Activated CD4-positive, alpha-beta T cell treated with anti-CD3 and anti-CD28 coated beads, Interleukin-2, amount 10 ng/mL, durations not matched to agents 24 days and 14 days (primary cell): ENCODE data around the gene UFC1. TPM values are rescaled to one million over a fixed set of nuclear protein-coding genes. Genes with fewer than 3 reads are reported as not detected.

ENCODE experiments used
- DNase-seq: peaks from one replicate; pipeline ENCODE4 v3.0.0; 2022
- H3K27ac Mint-ChIP-seq: one replicate; pipeline ENCODE4 v1.8.0; 2022; ENCODE audit warnings: mild to moderate bottlenecking, mixed read lengths
- H3K27me3 Mint-ChIP-seq: one replicate; pipeline ENCODE4 v1.8.0; 2022; ENCODE audit warnings: mixed read lengths
- H3K36me3 Mint-ChIP-seq: one replicate; pipeline ENCODE4 v1.8.0; 2022; ENCODE audit warnings: low read depth, mild to moderate bottlenecking, mixed read lengths
- H3K4me1 Mint-ChIP-seq: one replicate; pipeline ENCODE4 v1.8.0; 2021; ENCODE audit warnings: mixed read lengths
- H3K4me3 Mint-ChIP-seq: one replicate; pipeline ENCODE4 v1.8.0; 2022; ENCODE audit warnings: mild to moderate bottlenecking, moderate library complexity, mixed read lengths
- H3K9me3 Mint-ChIP-seq: one replicate; pipeline ENCODE4 v1.8.0; 2021; ENCODE audit warnings: mixed read lengths
- intact Hi-C: fragments of 100-400 bp; cut with micrococcal nuclease; formaldehyde crosslinking; loops from one replicate; pipeline ENCODE4 v1.15.1; 2023
- total RNA-seq: library from RNA; stranded (reverse); gene quantifications from 2 replicates; pipeline ENCODE4 v1.2.3, GENCODE V29; 2022

Gene UFC1
- total RNA-seq, 1 donor from 2014 or later: 86.6 TPM

DNA sequence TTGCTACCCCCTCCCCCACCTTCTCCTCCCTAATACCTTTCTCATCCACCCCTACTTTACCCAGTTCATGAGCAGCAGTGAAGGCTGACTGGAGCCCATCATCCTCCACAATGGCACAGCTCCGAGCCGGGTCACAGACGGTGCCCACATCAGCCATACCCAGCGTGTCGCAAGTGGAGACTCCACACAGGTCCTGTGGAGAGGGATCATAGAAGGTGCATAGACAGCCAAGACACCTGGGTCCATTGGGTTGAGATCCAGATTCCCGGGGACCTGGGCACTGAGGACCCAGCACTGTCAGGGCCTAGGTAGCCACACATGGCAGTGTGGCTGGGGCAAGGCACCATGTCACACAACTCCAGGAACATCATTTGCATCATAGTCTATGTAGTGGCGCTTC, 42.3 kb downstream of the UFC1 start:
- H3K4me3 Mint-ChIP-seq: peak overlapping the region; percentile 32
- H3K36me3 Mint-ChIP-seq: no peaks in the 10 kb centered on the region
- H3K27me3 Mint-ChIP-seq: no peaks in the 10 kb centered on the region
- no peak for DNase-seq
- intact Hi-C loops: no loop called here
- H3K9me3 Mint-ChIP-seq: no peaks in the 10 kb centered on the region
- H3K4me1 Mint-ChIP-seq: peaks cover 44% of the 10 kb centered on the region
- no peak overlapping the region for H3K27ac Mint-ChIP-seq

DNA sequence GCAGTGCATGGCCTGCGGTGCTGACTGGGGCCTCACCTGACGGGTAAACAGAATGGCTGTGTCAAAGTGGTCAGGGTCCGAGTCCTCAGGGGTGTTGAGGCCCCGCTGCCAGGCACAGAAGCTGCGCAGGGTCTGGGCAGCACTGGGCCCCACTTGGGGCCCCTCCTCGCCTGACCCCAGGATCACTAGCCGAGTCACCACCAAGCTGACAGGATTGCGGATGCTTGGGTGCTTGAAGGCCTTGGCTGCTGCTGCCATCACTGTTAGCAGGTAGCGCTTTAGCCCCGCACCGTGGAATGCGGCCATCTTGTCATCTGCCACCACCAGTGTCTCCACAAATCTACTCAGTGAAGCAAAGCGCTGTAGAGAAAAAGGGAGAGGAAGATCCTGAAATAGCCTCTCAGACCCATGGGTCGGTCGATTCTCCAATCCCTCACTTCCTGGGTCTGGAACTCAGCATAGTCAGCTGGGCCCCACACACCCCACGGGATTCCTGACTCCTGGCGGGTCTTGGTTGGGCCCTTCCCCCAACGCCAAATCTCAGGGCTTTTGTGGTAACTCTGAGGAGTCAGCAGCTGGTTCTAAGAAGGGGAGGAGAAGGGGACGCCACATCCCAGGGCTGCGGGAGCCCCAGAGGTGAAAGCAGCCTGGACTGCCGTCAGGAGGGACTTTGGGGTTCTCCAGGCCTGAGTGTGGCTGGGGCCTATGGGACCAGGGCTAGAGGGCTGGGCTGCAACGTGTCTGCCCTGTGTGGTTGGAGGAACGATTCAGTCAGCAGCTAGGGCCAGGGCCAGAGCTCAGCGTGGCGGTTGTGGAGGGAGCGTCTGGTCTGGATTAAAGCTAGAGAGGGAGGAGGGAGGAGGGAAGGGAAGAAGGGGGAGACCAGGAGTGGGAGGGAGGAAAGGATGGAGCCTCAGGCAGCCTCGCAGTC, 43.0 kb downstream of the UFC1 start:
- no peak overlapping the region for H3K27ac Mint-ChIP-seq
- H3K4me3 Mint-ChIP-seq: no peak overlapping the region

DNA sequence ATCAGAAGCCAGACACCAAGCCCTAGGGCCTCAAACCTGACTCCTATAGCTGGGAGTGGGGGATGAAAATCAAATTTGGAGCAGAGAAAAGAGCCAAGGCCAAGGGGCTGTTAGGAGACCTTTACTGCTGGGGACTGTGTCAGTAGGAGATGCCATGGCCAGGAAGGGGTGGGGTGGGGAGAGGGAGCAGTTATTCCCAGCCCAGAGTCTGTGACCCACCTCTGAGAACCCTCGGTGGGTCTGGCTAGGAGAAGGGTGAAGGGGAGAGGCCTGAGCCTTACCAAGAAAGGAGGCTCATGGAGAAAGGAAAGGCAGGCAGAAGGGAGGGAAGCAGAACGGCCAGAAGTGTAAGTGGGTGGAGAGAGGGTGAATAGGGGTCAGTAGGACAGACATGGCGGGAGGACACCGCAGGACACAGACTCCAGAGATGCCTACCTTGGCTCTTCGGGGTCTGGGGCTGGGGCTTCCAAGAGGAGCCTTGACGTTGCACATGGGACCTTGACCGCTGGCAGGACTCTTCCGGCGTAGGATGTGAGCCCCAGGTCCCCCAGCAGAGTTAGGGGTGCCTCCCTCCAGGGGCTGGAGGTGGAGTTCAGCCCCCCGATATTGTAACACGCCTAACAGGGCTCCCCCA, 43.9 kb downstream of the UFC1 start:
- peaks cover 1% of the 10 kb centered on the region for H3K36me3 Mint-ChIP-seq
- peaks cover 51% of the 10 kb centered on the region for H3K4me1 Mint-ChIP-seq
- DNase-seq: no peak
- no peak overlapping the region for H3K4me3 Mint-ChIP-seq
- no peak overlapping the region for H3K27ac Mint-ChIP-seq
- H3K9me3 Mint-ChIP-seq: no peaks in the 10 kb centered on the region
- intact Hi-C loops: no loop called here
- no peaks in the 10 kb centered on the region for H3K27me3 Mint-ChIP-seq

More for the DNA sequence above, 43.0 kb downstream of the UFC1 start:
- H3K9me3 Mint-ChIP-seq: no peaks in the 10 kb centered on the region
- no peaks in the 10 kb centered on the region for H3K27me3 Mint-ChIP-seq
- no peak for DNase-seq
- H3K4me1 Mint-ChIP-seq: peaks cover 50% of the 10 kb centered on the region
- no peaks in the 10 kb centered on the region for H3K36me3 Mint-ChIP-seq
- intact Hi-C loops: no loop called here

DNA sequence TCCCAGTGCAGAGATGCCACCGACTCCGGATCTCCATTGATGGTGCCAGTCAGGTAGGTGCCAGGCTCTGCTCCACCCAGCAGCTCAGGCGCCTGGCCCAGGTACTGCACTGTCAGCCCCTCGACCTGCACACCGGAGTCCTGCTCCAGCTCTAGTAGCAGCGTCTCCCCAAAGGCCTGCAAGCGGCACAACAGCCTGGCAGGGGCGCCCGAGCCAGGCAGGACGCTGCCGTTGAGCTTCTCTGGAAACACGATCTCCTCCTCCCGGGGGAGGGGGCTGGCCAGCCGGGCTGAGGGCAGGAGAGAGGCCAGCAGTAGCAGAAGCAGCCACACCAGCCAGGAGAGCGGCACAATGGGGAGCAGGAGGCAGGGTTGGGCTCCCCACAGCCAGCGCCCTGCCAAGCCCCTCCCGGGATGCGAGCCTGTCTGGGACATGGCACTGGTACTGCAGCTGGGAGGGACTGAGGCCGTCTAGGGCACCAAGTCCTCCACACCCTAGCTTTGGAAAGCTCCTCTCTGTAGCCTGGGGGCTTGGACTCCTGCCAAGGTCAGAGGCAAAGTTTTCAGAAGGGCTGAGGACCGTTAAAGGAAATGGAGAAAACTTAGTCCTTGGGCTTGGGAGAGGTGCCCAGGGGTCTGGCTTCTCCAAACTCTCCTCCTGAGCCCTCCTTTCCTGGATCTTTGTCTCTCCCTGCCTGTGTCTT, 44.6 kb downstream of the UFC1 start:
- Mint-ChIP-seq H3K36me3 (peaks cover 4% of the 10 kb centered on the region), H3K27me3 (no peaks in the 10 kb centered on the region), H3K4me1 (peaks cover 51% of the 10 kb centered on the region), H3K9me3 (no peaks in the 10 kb centered on the region), H3K27ac (no peak overlapping the region), H3K4me3 (no peak overlapping the region)
- intact Hi-C loops: no loop called here
- DNase-seq: no peak

DNA sequence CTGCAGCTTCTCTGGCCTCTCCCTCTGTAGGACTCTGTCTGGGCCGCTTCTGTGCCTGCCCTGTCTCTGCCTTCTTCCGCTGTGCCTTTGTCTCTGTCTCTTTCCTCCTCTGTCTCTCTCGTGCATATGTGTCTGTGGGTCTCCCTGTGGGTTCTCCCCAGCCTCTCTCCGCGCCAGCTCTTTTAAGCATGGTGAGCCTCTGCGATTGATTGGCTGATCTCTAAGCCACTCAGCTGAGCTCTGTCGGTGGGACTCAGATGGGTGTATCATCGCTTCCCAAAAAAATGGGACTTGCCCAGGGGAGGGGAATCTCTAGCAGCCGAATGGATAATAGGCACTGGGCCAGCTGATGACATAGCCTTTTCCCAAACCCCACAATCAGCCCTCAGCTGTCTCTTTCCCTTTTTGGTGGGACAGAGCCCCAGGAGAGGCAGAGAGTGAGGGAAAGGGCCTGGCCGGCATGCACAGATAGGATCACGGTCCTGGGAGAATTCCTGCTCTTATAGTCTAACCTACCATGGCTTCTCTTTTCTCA, 45.2 kb downstream of the UFC1 start, which contains the start of gene ADAMTS4:
ADAMTS4 (minus strand) TSS at position 158 of the 535 bp plus-strand sequence. CDS start 427 bp downstream, outside the sequence.
- Mint-ChIP-seq H3K9me3 (no peaks in the 10 kb centered on the region), H3K27ac (peak within 1 kb of the TSS; percentile 96), H3K4me1 (peaks cover 51% of the 10 kb centered on the region), H3K4me3 (no peak within 1 kb of the TSS), H3K36me3 (peaks cover 9% of the 10 kb centered on the region), H3K27me3 (no peaks in the 10 kb centered on the region)
- DNase-seq: no peak
- intact Hi-C loops: no loop called here

DNA sequence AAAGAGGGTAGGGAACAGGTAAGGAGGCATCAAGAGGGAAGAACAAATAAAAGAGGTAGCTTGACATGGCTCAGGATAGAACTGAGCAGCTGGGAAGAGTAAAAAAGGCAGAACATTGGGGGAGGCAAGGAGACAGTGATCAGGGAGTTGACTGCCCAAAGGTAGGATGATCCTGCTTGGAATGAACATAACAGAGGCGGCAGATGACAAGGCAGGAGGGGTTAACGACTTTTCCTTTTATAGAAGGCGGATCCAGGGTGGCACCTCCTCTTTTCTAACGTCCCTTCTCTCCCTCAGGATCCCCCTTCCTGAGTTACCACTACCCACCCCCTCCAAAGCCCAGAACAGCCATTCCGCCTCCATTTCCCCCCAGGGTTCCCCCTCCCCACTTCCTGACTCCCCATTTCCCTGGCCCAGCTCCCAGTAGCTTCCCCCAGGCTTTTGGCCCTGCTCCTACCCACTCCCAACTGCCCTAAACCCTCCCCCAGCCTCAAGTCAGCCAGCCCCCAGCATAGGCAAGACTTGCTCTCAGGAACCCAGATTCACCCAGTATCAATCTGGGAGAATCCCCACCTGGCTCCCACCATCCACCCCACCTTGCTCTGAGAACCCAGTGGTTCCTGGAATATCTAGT, 45.8 kb downstream of the UFC1 start:
- no peak for DNase-seq
- intact Hi-C loops: no loop called here
- Mint-ChIP-seq H3K4me1 (peaks cover 56% of the 10 kb centered on the region), H3K27ac (peak overlapping the region; percentile 96), H3K36me3 (peaks cover 15% of the 10 kb centered on the region), H3K9me3 (no peaks in the 10 kb centered on the region), H3K27me3 (no peaks in the 10 kb centered on the region), H3K4me3 (peak overlapping the region; percentile 94)

DNA sequence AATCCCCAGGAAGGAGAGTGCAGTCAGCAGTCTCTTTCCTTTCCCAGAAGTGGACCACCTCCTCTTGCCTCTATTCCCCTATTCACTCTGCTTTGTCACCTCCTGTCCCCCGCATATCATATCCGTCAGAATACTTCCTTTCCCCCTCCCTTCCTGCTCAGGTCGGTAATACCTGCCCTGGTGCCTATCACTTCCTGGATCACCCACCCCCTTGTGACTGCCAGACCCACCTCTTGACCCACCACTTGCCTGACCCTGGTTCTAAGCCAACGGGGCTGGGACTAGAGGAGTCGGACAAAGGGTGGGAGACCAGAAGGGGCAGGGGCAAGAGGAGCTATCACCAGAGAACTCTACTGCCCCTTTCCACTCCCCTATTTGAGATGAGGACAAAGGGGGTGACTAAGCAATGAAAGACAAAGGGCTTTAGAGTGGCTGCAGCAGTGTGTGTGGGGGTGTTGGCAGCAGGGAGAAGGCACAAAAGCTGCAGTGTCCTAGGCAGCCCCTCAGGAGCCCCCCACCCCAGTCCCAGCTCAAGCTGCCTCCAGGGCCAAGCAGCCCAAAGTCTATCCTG, 46.7 kb downstream of the UFC1 start:
- Mint-ChIP-seq H3K27me3 (no peaks in the 10 kb centered on the region), H3K4me1 (peaks cover 54% of the 10 kb centered on the region), H3K4me3 (peak overlapping the region; percentile 94), H3K36me3 (peaks cover 19% of the 10 kb centered on the region), H3K27ac (peak overlapping the region; percentile 96), H3K9me3 (no peaks in the 10 kb centered on the region)
- intact Hi-C loops: no loop called here
- DNase-seq: peak; percentile 72

DNA sequence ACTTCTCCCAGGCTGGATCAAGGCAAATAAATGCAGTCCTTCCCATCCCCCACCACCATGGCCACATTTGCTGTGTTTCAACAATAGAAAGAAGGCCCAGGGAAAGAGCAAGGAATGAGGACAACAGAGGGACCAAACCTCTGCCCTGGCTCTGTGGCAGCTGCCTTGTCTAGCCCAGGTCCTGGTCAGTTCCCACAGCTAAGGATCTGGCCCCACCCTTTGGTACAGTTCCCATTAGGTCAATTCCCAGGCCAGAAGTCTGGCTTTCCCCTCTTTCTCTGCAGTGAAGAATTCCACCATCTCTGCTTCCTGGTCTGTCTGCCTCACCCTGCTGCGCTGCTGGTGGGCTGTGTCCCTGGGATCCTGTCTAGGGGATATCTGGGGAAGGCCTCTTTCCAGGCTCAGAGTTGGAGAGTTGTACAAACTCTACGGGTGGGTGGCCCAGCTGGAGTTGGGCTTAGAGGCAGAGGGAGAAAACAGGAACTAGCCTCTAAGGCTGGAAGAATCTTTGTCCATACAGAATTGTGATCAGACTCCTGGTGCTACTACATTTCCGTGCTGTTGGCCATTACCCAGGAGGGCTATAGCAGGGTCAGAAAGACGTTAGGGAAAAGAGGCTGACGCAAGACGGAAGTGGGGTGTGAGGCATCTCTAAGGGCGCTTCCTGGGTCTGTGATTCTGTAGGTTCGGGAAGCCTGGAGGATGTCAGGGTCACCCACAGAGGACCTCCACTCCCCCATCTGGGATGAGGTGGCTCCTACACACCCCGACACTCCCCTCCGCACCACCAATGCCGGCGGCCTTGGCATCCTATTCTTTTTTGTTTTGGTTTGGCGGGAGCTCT, 47.4 kb downstream of the UFC1 start:
- Mint-ChIP-seq H3K27me3 (no peaks in the 10 kb centered on the region), H3K36me3 (peaks cover 22% of the 10 kb centered on the region), H3K4me3 (peak overlapping the region; percentile 94), H3K9me3 (no peaks in the 10 kb centered on the region), H3K4me1 (peaks cover 55% of the 10 kb centered on the region), H3K27ac (peak overlapping the region; percentile 96)
- intact Hi-C loops: no loop called here
- no peak for DNase-seq

DNA sequence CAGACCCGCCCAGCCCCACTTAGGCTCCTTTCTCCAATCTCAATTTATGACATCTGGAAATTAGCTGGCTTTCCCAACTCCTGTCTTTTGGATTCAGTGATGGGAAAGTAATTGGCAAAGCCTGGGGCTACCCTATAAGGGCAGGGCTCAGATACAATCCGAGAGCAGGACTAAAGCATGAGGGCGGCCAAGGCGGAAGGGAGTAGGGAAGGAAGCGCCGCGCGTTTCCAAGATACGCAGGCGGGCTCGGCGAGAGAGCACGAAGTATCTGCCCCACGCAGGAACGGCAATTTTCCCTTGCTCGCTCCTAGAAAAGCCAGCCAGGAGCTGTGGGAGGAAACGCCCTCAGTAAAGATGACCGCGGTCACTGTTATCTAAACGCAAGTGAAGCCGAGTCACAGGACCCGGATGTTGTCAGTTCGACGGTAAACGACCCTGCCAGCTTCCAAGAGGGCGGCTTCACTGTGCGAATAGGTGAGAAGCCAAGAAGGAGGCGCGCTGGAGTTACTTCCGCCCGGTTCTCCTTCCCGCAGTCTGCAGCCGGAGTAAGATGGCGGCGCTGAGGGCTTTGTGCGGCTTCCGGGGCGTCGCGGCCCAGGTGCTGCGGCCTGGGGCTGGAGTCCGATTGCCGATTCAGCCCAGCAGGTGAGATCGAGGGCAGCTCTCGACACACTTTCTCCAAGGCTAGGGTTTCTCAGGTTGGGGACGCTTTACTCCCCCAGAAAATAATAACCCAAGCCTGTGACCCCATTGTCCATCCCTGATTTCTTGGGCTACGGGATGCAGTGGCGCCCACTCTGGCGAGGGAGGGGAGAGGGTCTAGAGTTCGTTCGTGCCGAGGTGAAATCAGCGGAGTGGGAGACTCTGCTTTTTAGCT, 48.3 kb downstream of the UFC1 start, which contains the start of gene NDUFS2:
NDUFS2 (plus strand) TSS at position 532 of the 877 bp plus-strand sequence; CDS start at position 551, 19 bp downstream.
- peaks cover 61% of the 10 kb centered on the region for H3K4me1 Mint-ChIP-seq

DNA sequence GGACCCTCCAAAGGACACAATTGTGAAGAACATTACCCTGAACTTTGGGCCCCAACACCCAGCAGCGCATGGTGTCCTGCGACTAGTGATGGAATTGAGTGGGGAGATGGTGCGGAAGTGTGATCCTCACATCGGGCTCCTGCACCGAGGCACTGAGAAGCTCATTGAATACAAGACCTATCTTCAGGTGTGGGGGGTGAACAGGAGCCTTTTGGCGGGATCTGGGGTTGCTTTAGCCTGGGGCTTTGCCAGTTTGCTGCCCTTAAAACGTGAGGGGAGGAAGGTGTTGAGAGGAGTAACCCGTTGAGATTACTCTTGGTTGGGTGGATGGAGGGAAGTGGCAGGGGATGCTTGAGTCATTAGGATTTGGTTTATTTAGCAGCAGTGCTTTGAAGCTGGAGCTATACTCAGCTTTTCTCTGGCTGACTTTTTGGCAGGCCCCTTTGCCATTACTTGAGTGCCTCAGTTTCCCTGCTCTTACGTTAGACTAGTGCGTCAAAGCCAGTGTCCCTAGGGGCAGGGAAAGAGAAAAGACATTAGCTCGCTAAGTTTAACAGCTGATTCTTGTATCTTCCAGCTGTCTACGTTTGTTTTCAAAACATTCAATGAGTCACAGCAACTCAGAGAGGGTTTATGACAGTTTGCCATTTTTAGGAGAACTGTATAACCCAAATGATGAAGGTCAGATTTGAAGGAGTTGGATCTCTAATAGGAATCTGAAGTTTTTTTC, 52.8 kb downstream of the UFC1 start:
- Mint-ChIP-seq H3K36me3 (peaks cover 49% of the 10 kb centered on the region), H3K27ac (no peak overlapping the region), H3K27me3 (no peaks in the 10 kb centered on the region)

More for the DNA sequence above, 48.3 kb downstream of the UFC1 start, which contains the start of gene NDUFS2:
- H3K27me3 Mint-ChIP-seq: no peaks in the 10 kb centered on the region
- peak; percentile 98 for DNase-seq
- no peaks in the 10 kb centered on the region for H3K9me3 Mint-ChIP-seq
- peak within 1 kb of the TSS; percentile 96 for H3K27ac Mint-ChIP-seq
- peak within 1 kb of the TSS; percentile 94 for H3K4me3 Mint-ChIP-seq
- intact Hi-C loops: loop anchor here (1.0 to 2.0 kb wide), 4 partner anchors 17 to 157 kb away; partner anchors contain the start of genes DEDD and USF1
- peaks cover 25% of the 10 kb centered on the region for H3K36me3 Mint-ChIP-seq

DNA sequence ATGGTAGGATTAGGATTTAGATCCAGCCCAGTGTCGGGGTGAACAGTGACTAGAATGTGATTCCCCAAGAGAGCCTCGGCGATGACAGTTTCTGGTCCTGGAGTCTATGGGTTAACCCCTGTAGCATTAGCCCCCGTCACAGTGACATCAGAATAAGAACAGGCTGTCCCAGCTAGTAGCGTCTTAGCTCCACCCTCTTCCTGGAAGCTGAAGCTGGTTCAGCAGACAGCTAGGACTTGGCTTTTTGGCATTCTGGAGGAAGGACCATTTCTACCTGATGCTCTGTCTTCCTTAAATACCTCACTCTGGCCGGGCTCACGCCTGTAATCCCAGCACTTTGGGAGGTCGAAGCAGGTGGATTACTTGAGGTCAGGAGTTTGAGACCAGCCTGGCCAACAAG, 53.4 kb downstream of the UFC1 start:
- H3K4me1 Mint-ChIP-seq: peaks cover 40% of the 10 kb centered on the region

More for the DNA sequence above, 52.8 kb downstream of the UFC1 start:
- H3K4me3 Mint-ChIP-seq: no peak overlapping the region
- intact Hi-C loops: loop anchor here (5.0 kb wide), 1 partner anchor 86 kb away; no protein-coding TSS in a partner anchor
- DNase-seq: no peak
- H3K9me3 Mint-ChIP-seq: no peaks in the 10 kb centered on the region
- H3K4me1 Mint-ChIP-seq: peaks cover 45% of the 10 kb centered on the region

More for the DNA sequence above, 53.4 kb downstream of the UFC1 start:
- Mint-ChIP-seq H3K27ac (no peak overlapping the region), H3K9me3 (no peaks in the 10 kb centered on the region), H3K27me3 (no peaks in the 10 kb centered on the region), H3K4me3 (no peak overlapping the region), H3K36me3 (peaks cover 55% of the 10 kb centered on the region)
- intact Hi-C loops: loop anchor here (5.0 kb wide), 1 partner anchor 85 kb away; no protein-coding TSS in a partner anchor
- DNase-seq: no peak
